Activated gamma-delta T cell treated with anti-CD3 and anti-CD28 coated beads, Interleukin-2, amount 50 U/mL, for 16 hours (primary cell): ENCODE data around the gene CALR3.
A peak's percentile ranks its signal among the peaks of the same experiment; 100 is the strongest.
"Not testable (repeated sequence)": the region's sequence is repeated elsewhere in the genome, so short reads cannot be mapped to it uniquely, and the experiment has no call there.

ENCODE experiments used
- DNase-seq: peaks from one replicate; pipeline ENCODE4 v3.0.0-alpha.2; 2020; ENCODE audit warnings: low read depth

CALR3 gene

GRCh38 chr19:16457195-16457953 is 38.6 kb downstream of the CALR3 start:
- no peak for DNase-seq

GRCh38 chr19:16456652-16457194 is 39.2 kb downstream of the CALR3 start:
- DNase-seq: no peak

- DNase-seq: no peak
Measured at GRCh38 chr19:16455489-16455888, 40.5 kb downstream of the CALR3 start.

GRCh38 chr19:16454351-16454918 is 41.5 kb downstream of the CALR3 start:
- no peak for DNase-seq

- DNase-seq: no peak
Measured at GRCh38 chr19:16452325-16452724, 43.6 kb downstream of the CALR3 start.

- peak; percentile 30 for DNase-seq
Measured at GRCh38 chr19:16449330-16449961, 46.5 kb downstream of the CALR3 start.

GRCh38 chr19:16448872-16449271 is 47.1 kb downstream of the CALR3 start:
- DNase-seq: not testable (repeated sequence)

- DNase-seq: peak; percentile 29
Measured at GRCh38 chr19:16446724-16447368, 49.1 kb downstream of the CALR3 start.

GRCh38 chr19:16446108-16446723 is 49.8 kb downstream of the CALR3 start:
- no peak for DNase-seq

GRCh38 chr19:16445238-16446107 is 50.5 kb downstream of the CALR3 start:
- DNase-seq: no peak

- DNase-seq: no peak
Measured at GRCh38 chr19:16444269-16444600, 51.7 kb downstream of the CALR3 start.

GRCh38 chr19:16442386-16443276 is 53.3 kb downstream of the CALR3 start:
- no peak for DNase-seq

GRCh38 chr19:16441661-16442162 is 54.3 kb downstream of the CALR3 start:
- no peak for DNase-seq

GRCh38 chr19:16436780-16437332 is 59.1 kb downstream of the CALR3 start:
- DNase-seq: no peak

- DNase-seq: no peak
Measured at GRCh38 chr19:16435999-16436650, 59.8 kb downstream of the CALR3 start.

- no peak for DNase-seq
Measured at GRCh38 chr19:16435238-16435917, 60.6 kb downstream of the CALR3 start.

GRCh38 chr19:16433986-16434385 is 62.0 kb downstream of the CALR3 start:
- DNase-seq: no peak

- DNase-seq: no peak
Measured at GRCh38 chr19:16429759-16430091, 66.2 kb downstream of the CALR3 start.
